GM23338 (cell line): ENCODE results near the gene ST3GAL4. TPM values are rescaled to one million over a fixed set of nuclear protein-coding genes. Genes with fewer than 3 reads are reported as not detected.

Experiments
- ATAC-seq: fragments of 200-7000 bp; cut with Tn5 transposase; 3 replicates; pipeline ENCODE4 v1.9.1; 2020
- DNase-seq: peaks from one replicate; pipeline ENCODE4 v3.0.0-alpha.2; 2015; ENCODE audit warnings: low spot score
- H2AFZ ChIP-seq: fragments of 200-600 bp; sonication (generic); 2 replicates; pipeline ENCODE4 v1.8.0; 2016; ENCODE audit warnings: antibody characterized with exemption, mild to moderate bottlenecking, moderate library complexity
- H3F3A ChIP-seq: fragments of 200-600 bp; sonication (generic); replicated peaks from 2 replicates; pipeline ENCODE4 v1.8.0; 2017; ENCODE audit warnings: antibody characterized with exemption, mixed run types, low read depth
- H3K27ac ChIP-seq: fragments of 200-600 bp; sonication (generic); 2 replicates; pipeline ENCODE4 v1.6.1; 2016; ENCODE audit warnings: low read depth
- H3K27me3 ChIP-seq: fragments of 200-600 bp; sonication (generic); 2 replicates; pipeline ENCODE4 v1.8.0; 2016; ENCODE audit warnings: mild to moderate bottlenecking, mixed run types, moderate library complexity; ENCODE audit not compliant: insufficient read depth
- H3K36me3 ChIP-seq: fragments of 200-600 bp; sonication (generic); 2 replicates; pipeline ENCODE4 v1.8.0; 2016; ENCODE audit warnings: mild to moderate bottlenecking; ENCODE audit not compliant: insufficient read depth
- H3K4me1 ChIP-seq: fragments of 200-600 bp; sonication (generic); 2 replicates; pipeline ENCODE4 v1.8.0; 2016; ENCODE audit warnings: mild to moderate bottlenecking, moderate library complexity; ENCODE audit not compliant: insufficient read depth
- H3K4me2 ChIP-seq: fragments of 200-600 bp; sonication (generic); 2 replicates; pipeline ENCODE4 v1.7.1; 2017; ENCODE audit warnings: mixed run types
- H3K4me3 ChIP-seq: fragments of 200-600 bp; sonication (generic); 2 replicates; pipeline ENCODE4 v1.6.1; 2016; ENCODE audit warnings: mixed run types
- H3K79me2 ChIP-seq: fragments of 200-600 bp; sonication (generic); replicated peaks from 2 replicates; pipeline ENCODE4 v1.8.0; 2017; ENCODE audit warnings: mild to moderate bottlenecking; ENCODE audit not compliant: insufficient read depth
- H3K9me2 ChIP-seq: fragments of 200-600 bp; sonication (generic); 2 replicates; pipeline ENCODE4 v1.8.0; 2017; ENCODE audit not compliant: insufficient read depth
- H4K20me1 ChIP-seq: fragments of 200-600 bp; sonication (generic); replicated peaks from 2 replicates; pipeline ENCODE4 v1.8.0; 2017; ENCODE audit warnings: mild to moderate bottlenecking; ENCODE audit not compliant: insufficient read depth
- H3K27ac Mint-ChIP-seq: 2 replicates; pipeline ENCODE4 v1.8.0; 2020; ENCODE audit warnings: inconsistent platforms, mild to moderate bottlenecking, moderate library complexity, mixed read lengths
- H3K27me3 Mint-ChIP-seq: 3 replicates; pipeline ENCODE4 v1.8.0; 2022; ENCODE audit warnings: low read depth, mild to moderate bottlenecking, moderate library complexity, mixed read lengths, inconsistent platforms; ENCODE audit not compliant: insufficient read depth, poor library complexity
- H3K36me3 Mint-ChIP-seq: 3 replicates; pipeline ENCODE4 v1.8.0; 2021; ENCODE audit warnings: low read depth, mild to moderate bottlenecking, inconsistent platforms, moderate library complexity, mixed read lengths
- H3K4me1 Mint-ChIP-seq: 3 replicates; pipeline ENCODE4 v1.8.0; 2020; ENCODE audit warnings: mild to moderate bottlenecking, inconsistent platforms, mixed read lengths
- H3K4me3 Mint-ChIP-seq: 3 replicates; pipeline ENCODE4 v1.8.0; 2021; ENCODE audit warnings: moderate library complexity, mild to moderate bottlenecking, inconsistent platforms, mixed read lengths
- H3K9me3 Mint-ChIP-seq: 3 replicates; pipeline ENCODE4 v1.8.0; 2020; ENCODE audit warnings: moderate library complexity, mild to moderate bottlenecking, inconsistent platforms, mixed read lengths
- CREB1 ChIP-seq: fragments of 250-450 bp; sonication (Bioruptor Pico); IDR thresholded peaks from 2 replicates; pipeline ENCODE4 v1.5.0; 2020; ENCODE audit warnings: low read depth, mild to moderate bottlenecking, moderate library complexity
- CTCF ChIP-seq, 2 experiments: fragments of 200-600 bp in 1 of 2; sonication (generic) in 1 of 2; conservative IDR thresholded peaks; 2 replicates each; pipeline versions ENCODE4 v1.5.1 to v1.6.1; 2016 to 2017; ENCODE audit warnings: antibody characterized with exemption in 2 of 2, low read depth in 2 of 2, mild to moderate bottlenecking in 2 of 2, moderate library complexity in 1 of 2
- ETS1 ChIP-seq: IDR thresholded peaks from 2 replicates; pipeline ENCODE4 v1.6.1; 2016; ENCODE audit warnings: antibody characterized with exemption
- EZH2 ChIP-seq: fragments of 200-600 bp; sonication (generic); IDR thresholded peaks from one replicate; pipeline ENCODE4 v1.8.0; 2017; ENCODE audit warnings: antibody characterized with exemption, mild to moderate bottlenecking, low read depth; ENCODE audit not compliant: unreplicated experiment
- EZH2phosphoT487 ChIP-seq: fragments of 200-600 bp; sonication (generic); IDR thresholded peaks from one replicate; pipeline ENCODE4 v1.8.1; 2018; ENCODE audit warnings: antibody characterized with exemption; ENCODE audit not compliant: unreplicated experiment
- JUNB ChIP-seq: IDR thresholded peaks from one replicate; pipeline ENCODE4 v1.6.1; 2016; ENCODE audit warnings: antibody characterized with exemption; ENCODE audit not compliant: unreplicated experiment
- NANOG ChIP-seq: IDR thresholded peaks from 2 replicates; pipeline ENCODE4 v1.6.1; 2016; ENCODE audit warnings: antibody characterized with exemption, borderline replicate concordance
- POLR2AphosphoS5 ChIP-seq: IDR thresholded peaks from 2 replicates; pipeline ENCODE4 v1.6.1; 2016; ENCODE audit warnings: antibody characterized with exemption, low read depth
- REST ChIP-seq: IDR thresholded peaks from one replicate; pipeline ENCODE4 v1.6.1; 2018; ENCODE audit warnings: antibody characterized with exemption; ENCODE audit not compliant: unreplicated experiment
- STAT1 ChIP-seq: IDR thresholded peaks from one replicate; pipeline ENCODE4 v1.6.1; 2016; ENCODE audit warnings: antibody characterized with exemption; ENCODE audit not compliant: unreplicated experiment
- ZNF114 ChIP-seq: fragments of 250-450 bp; sonication (Bioruptor Pico); IDR thresholded peaks from 2 replicates; pipeline ENCODE4 v1.5.0; 2020; ENCODE audit warnings: mild to moderate bottlenecking, moderate library complexity
- ZNF331 ChIP-seq: fragments of 250-450 bp; sonication (Bioruptor Pico); IDR thresholded peaks from 2 replicates; pipeline ENCODE4 v1.5.0; 2020; ENCODE audit warnings: low read depth, mild to moderate bottlenecking, moderate library complexity
- polyA plus RNA-seq: library from polyadenylated mRNA; unstranded; fragments of >200 nt; fragmentation: Nextera tagmentation; extraction: Ambion mirVana; gene quantifications from 2 replicates; pipeline ENCODE4 v1.2.1, GENCODE V29; 2016
- total RNA-seq: library from RNA; depleted of rRNA; stranded (reverse); fragments of >200 nt; shearing (Covaris generic); gene quantifications from 2 replicates; pipeline ENCODE4 v1.2.3, GENCODE V29; 2014

ST3GAL4 gene
- total and polyA plus RNA-seq, 2 experiments from 2014 or later: 10.1 to 28.0 TPM

- TF ChIP-seq JUNB (no peak), POLR2AphosphoS5 (no peak), REST (no peak), NANOG (no peak), CTCF (conservative IDR thresholded peaks at IDR 0.05; ENCODE audit: low read depth in 2 of 2) (no peak)
These were observed 43.2 kb downstream of the ST3GAL4 start (continued) for GRCh38 chr11:126398721-126399120.

GRCh38 chr11:126400019-126400418 lies 44.5 kb downstream of the ST3GAL4 start:
- DNase-seq (no peak), ATAC-seq (no peak)
- Mint-ChIP-seq H3K27ac (no peak overlapping the region), H3K4me1 (peaks cover 24% of the 10 kb centered on the region), H3K27me3 (peaks cover 7% of the 10 kb centered on the region), H3K36me3 (no peaks in the 10 kb centered on the region), H3K9me3 (peaks cover 5% of the 10 kb centered on the region; the same call in 1 of the 3 replicates), H3K4me3 (no peak overlapping the region)
- Histone ChIP-seq H3K4me1 (peaks cover 16% of the 10 kb centered on the region), H3K4me3 (no peak overlapping the region), H3K79me2 (no peaks in the 10 kb centered on the region), H3F3A (0 out of 2 replicates have a peak, but pooled peaks cover 3% of the 10 kb centered on the region), H3K9me2 (no peaks in the 10 kb centered on the region), H3K27me3 (no peaks in the 10 kb centered on the region), H2AFZ (no peak overlapping the region), H4K20me1 (no peaks in the 10 kb centered on the region), H3K36me3 (no peaks in the 10 kb centered on the region), H3K4me2 (no peak overlapping the region), H3K27ac (no peak overlapping the region)
- TF ChIP-seq EZH2 (no peak), ETS1 (no peak), STAT1 (no peak), CTCF (conservative IDR thresholded peaks at IDR 0.05; ENCODE audit: low read depth in 2 of 2) (no peak), JUNB (no peak), ZNF114 (no peak), REST (no peak), EZH2phosphoT487 (no peak), NANOG (no peak), CREB1 (no peak), ZNF331 (CRISPR knock-in tag) (no peak)
